H1 (cell line): ENCODE results near the gene SHLD2. TPM values are rescaled to one million over a fixed set of nuclear protein-coding genes. Genes with fewer than 3 reads are reported as not detected.
"Not testable (repeated sequence)": the region's sequence is repeated elsewhere in the genome, so short reads cannot be mapped to it uniquely, and the experiment has no call there.

Experiments used
- CTCF ChIA-PET: fragments of 300-600 bp; sonication (Branson Sonifier 250); formaldehyde crosslinking; loops from one replicate; lab custom pipeline; 2021; ENCODE audit not compliant: partially characterized antibody; lab: Charles Lee
- POLR2A ChIA-PET: fragments of 300-600 bp; sonication (Branson Sonifier 250); formaldehyde crosslinking; loops from one replicate; lab custom pipeline; 2021; ENCODE audit warnings: inconsistent platforms; ENCODE audit not compliant: partially characterized antibody; lab: Charles Lee
- DNase-seq, 2 experiments: peaks; one replicate each; pipeline versions ENCODE4 v3.0.0 to v3.0.0-alpha.2; 2010 to 2022; ENCODE audit warnings: low spot score in 2 of 2, low read depth in 1 of 2, mixed read lengths in 1 of 2
- FAIRE-seq: peaks from 2 replicates; lab custom pipeline; 2011; peaks lifted over from hg19 to GRCh38; lab: Jason Lieb, UNC
- H2AFZ ChIP-seq: 2 replicates; pipeline ENCODE4 v1.8.1; 2012; ENCODE audit warnings: low read length, inconsistent platforms
- H2AK5ac ChIP-seq: 2 replicates; pipeline ENCODE4 v1.6.1; 2013; ENCODE audit warnings: low read depth, low read length
- H2BK120ac ChIP-seq: replicated peaks from 2 replicates; pipeline ENCODE3; 2013; ENCODE audit warnings: low read depth, low read length, inconsistent platforms
- H2BK12ac ChIP-seq: 2 replicates; pipeline ENCODE4 v1.6.1; 2013; ENCODE audit warnings: low read depth, low read length
- H2BK15ac ChIP-seq: 2 replicates; pipeline ENCODE4 v1.6.1; 2013; ENCODE audit warnings: low read length
- H2BK20ac ChIP-seq: 2 replicates; pipeline ENCODE4 v1.6.1; 2013; ENCODE audit warnings: low read length
- H2BK5ac ChIP-seq: 2 replicates; pipeline ENCODE4 v1.6.1; 2013; ENCODE audit warnings: low read depth, low read length
- H3K14ac ChIP-seq: 2 replicates; pipeline ENCODE4 v1.6.1; 2013; ENCODE audit warnings: inconsistent platforms; ENCODE audit not compliant: insufficient read length
- H3K18ac ChIP-seq: 2 replicates; pipeline ENCODE4 v1.6.1; 2013; ENCODE audit warnings: low read length; ENCODE audit errors: extremely low read depth
- H3K23ac ChIP-seq: 2 replicates; pipeline ENCODE4 v1.6.1; 2013; ENCODE audit warnings: inconsistent platforms; ENCODE audit not compliant: insufficient read length
- H3K23me2 ChIP-seq: 2 replicates; pipeline ENCODE4 v1.6.1; 2013; ENCODE audit warnings: low read depth, low read length
- H3K27ac ChIP-seq: 2 replicates; pipeline ENCODE4 v1.6.1; 2011; ENCODE audit warnings: low read depth, low read length, inconsistent platforms
- H3K27me3 ChIP-seq, 4 experiments: replicated peaks in 1 of 4; 1 replicate in 1 of 4; 2 replicates in 3 of 4; pipeline versions ENCODE4 v1.6.1 to v1.8.1; 2011 to 2013; ENCODE audit warnings: low read length in 3 of 4, mild to moderate bottlenecking in 3 of 4, inconsistent platforms in 2 of 4, mixed read lengths in 2 of 4, moderate library complexity in 1 of 4; ENCODE audit not compliant: control insufficient read depth in 3 of 4, insufficient read depth in 3 of 4; ENCODE audit errors: extremely low read depth in 1 of 4
- H3K36me3 ChIP-seq, 4 experiments: 2 replicates each; pipeline versions ENCODE4 v1.6.1 to v1.8.1; 2011 to 2013; ENCODE audit warnings: mild to moderate bottlenecking in 4 of 4, low read length in 3 of 4, moderate library complexity in 2 of 4, control low read depth in 1 of 4, inconsistent platforms in 1 of 4; ENCODE audit not compliant: insufficient read depth in 4 of 4, control insufficient read depth in 2 of 4
- H3K4ac ChIP-seq: replicated peaks from 2 replicates; pipeline ENCODE3; 2013; ENCODE audit warnings: low read length, low read depth, mixed read lengths, inconsistent platforms; ENCODE audit not compliant: insufficient read length
- H3K4me1 ChIP-seq, 4 experiments: replicated peaks in 1 of 4; 1 replicate in 1 of 4; 2 replicates in 3 of 4; pipeline versions ENCODE4 v1.6.1 to v1.8.1; 2011 to 2013; ENCODE audit warnings: low read length in 3 of 4, inconsistent platforms in 2 of 4, mixed read lengths in 1 of 4; ENCODE audit not compliant: insufficient read depth in 4 of 4, control insufficient read depth in 3 of 4
- H3K4me2 ChIP-seq, 2 experiments: 2 replicates each; pipeline versions ENCODE4 v1.6.1 to v1.8.1; 2011 to 2013; ENCODE audit warnings: low read depth in 2 of 2, low read length in 2 of 2, control low read depth in 1 of 2, inconsistent platforms in 1 of 2, mild to moderate bottlenecking in 1 of 2; ENCODE audit not compliant: insufficient read depth in 1 of 2
- H3K4me3 ChIP-seq, 4 experiments: fragments of 200-600, 300-600 bp in 1 of 4; sonication (generic), shearing (Covaris generic), sonication (Bioruptor Twin) in 1 of 4; 2 replicates each; pipeline versions ENCODE4 v1.5.1 to v1.8.1; 2011 to 2016; ENCODE audit warnings: low read length in 4 of 4, low read depth in 3 of 4, control low read depth in 2 of 4, inconsistent platforms in 2 of 4, mild to moderate bottlenecking in 2 of 4, mixed read lengths in 1 of 4, moderate library complexity in 1 of 4; ENCODE audit not compliant: insufficient read depth in 2 of 4; ENCODE audit errors: extremely low read depth in 1 of 4
- H3K56ac ChIP-seq: replicated peaks from 2 replicates; pipeline ENCODE3; 2013; ENCODE audit warnings: low read depth, mild to moderate bottlenecking, mixed read lengths, low read length, inconsistent platforms; ENCODE audit not compliant: insufficient read length
- H3K79me1 ChIP-seq: 2 replicates; pipeline ENCODE4 v1.6.1; 2013; ENCODE audit warnings: low read depth, low read length, control low read depth
- H3K79me2 ChIP-seq, 2 experiments: 2 replicates each; pipeline versions ENCODE4 v1.6.1 to v1.8.1; 2012 to 2013; ENCODE audit warnings: low read length in 2 of 2, mild to moderate bottlenecking in 2 of 2, inconsistent platforms in 1 of 2; ENCODE audit not compliant: insufficient read depth in 2 of 2, control insufficient read depth in 1 of 2
- H3K9ac ChIP-seq, 4 experiments: replicated peaks in 1 of 4; 1 replicate in 1 of 4; 2 replicates in 3 of 4; pipeline versions ENCODE4 v1.6.1 to v1.8.1; 2011 to 2013; ENCODE audit warnings: low read depth in 3 of 4, low read length in 3 of 4, control low read depth in 2 of 4, mild to moderate bottlenecking in 2 of 4, moderate library complexity in 2 of 4, inconsistent platforms in 1 of 4; ENCODE audit errors: extremely low read depth in 1 of 4
- H3K9me3 ChIP-seq, 2 experiments: 2 replicates each; pipeline versions ENCODE4 v1.6.1 to v1.8.1; 2012 to 2013; ENCODE audit warnings: mild to moderate bottlenecking in 2 of 2, moderate library complexity in 2 of 2, control low read depth in 1 of 2, inconsistent platforms in 1 of 2, low read depth in 1 of 2, low read length in 1 of 2, mixed read lengths in 1 of 2; ENCODE audit not compliant: insufficient read depth in 2 of 2
- H4K20me1 ChIP-seq, 2 experiments: replicated peaks in 1 of 2; 2 replicates each; pipeline versions ENCODE3 to v1.8.1; 2011 to 2013; ENCODE audit warnings: inconsistent platforms in 2 of 2, low read length in 2 of 2, mild to moderate bottlenecking in 1 of 2; ENCODE audit not compliant: insufficient read depth in 2 of 2, control insufficient read depth in 1 of 2
- H4K5ac ChIP-seq: 2 replicates; pipeline ENCODE4 v1.6.1; 2013; ENCODE audit warnings: low read length, low read depth, mixed read lengths, inconsistent platforms; ENCODE audit not compliant: insufficient read length
- H4K8ac ChIP-seq: 2 replicates; pipeline ENCODE4 v1.8.0; 2013; ENCODE audit warnings: mild to moderate bottlenecking, moderate library complexity, low read length, inconsistent platforms; ENCODE audit not compliant: insufficient read depth; ENCODE audit errors: extremely low read depth
- H4K91ac ChIP-seq: replicated peaks from 2 replicates; pipeline ENCODE3; 2013; ENCODE audit warnings: low read length, mixed read lengths, inconsistent platforms; ENCODE audit not compliant: insufficient read length
- WGBS, 2 experiments: shearing (Covaris generic) in 1 of 2; methylation state at CpG; one replicate each; pipeline versions ENCODE4 v1.1.6 to v1.1.7; 2013 to 2015; ENCODE audit warnings: low lambda C conversion rate in 2 of 2, mixed read lengths in 2 of 2, inconsistent platforms in 1 of 2, low coverage in 1 of 2, missing lambda C conversion rate in 1 of 2; ENCODE audit not compliant: insufficient replicate concordance in 2 of 2, insufficient coverage in 1 of 2, insufficient read length in 1 of 2; ENCODE audit errors: extremely low coverage in 1 of 2, missing lambda C conversion rate in 1 of 2; 5-methylcytosine and 5-hydroxymethylcytosine counted together
- polyA plus RNA-seq, 7 experiments: library from polyadenylated mRNA; depleted of rRNA in 3 of 7; stranded (reverse) in 5 of 7; unstranded in 2 of 7; fragments of >200 nt in 5 of 7; fragments of 200-250 nt in 2 of 7; gene quantifications; 1 replicate in 5 of 7; 2 replicates in 1 of 7; 4 replicates in 1 of 7; pipeline versions ENCODE4 v1.2.1 to v1.2.3, GENCODE V29; 2011 to 2013; ENCODE audit warnings: missing spikeins in 2 of 7, mixed read lengths in 2 of 7
- total RNA-seq: library from RNA; stranded (reverse); fragmentation: NEBNext Ultra II Directional; extraction: Animal tissue kit (Norgen Biotek cat#: 25700); gene quantifications from 2 replicates; pipeline ENCODE4 v1.2.1, GENCODE V29; 2021

SHLD2 gene
- total and polyA plus RNA-seq, 2 of the 8 experiments (the other 6 are each of a cell fraction or from before 2014, with no cell fraction given), result 7.9 to 32.4 TPM

GRCh38 chr10:87133936-87134335 is 38.9 kb downstream of the SHLD2 start:
- H2BK5ac ChIP-seq, H3K56ac ChIP-seq, H3K27ac ChIP-seq, H3K4me3 ChIP-seq, H4K5ac ChIP-seq, CTCF ChIA-PET, H3K4me1 ChIP-seq, H3K9me3 ChIP-seq, H3K4me2 ChIP-seq, H3K18ac ChIP-seq, H4K20me1 ChIP-seq, H2AK5ac ChIP-seq, H3K9ac ChIP-seq, H3K23ac ChIP-seq, POLR2A ChIA-PET, H4K91ac ChIP-seq, H3K79me2 ChIP-seq, H2BK12ac ChIP-seq, DNase-seq, H3K23me2 ChIP-seq, H2AFZ ChIP-seq, H3K79me1 ChIP-seq, H2BK120ac ChIP-seq, H3K4ac ChIP-seq, H3K36me3 ChIP-seq, H3K27me3 ChIP-seq, H4K8ac ChIP-seq, H2BK15ac ChIP-seq, FAIRE-seq, H3K14ac ChIP-seq, H2BK20ac ChIP-seq: not testable (repeated sequence)
- 84% methylated on average over 2 of the region's 2 CpGs; no CpG with 5 or more reads in 1 of the 2 experiments for WGBS, 2 experiments

- H4K91ac ChIP-seq, H2BK5ac ChIP-seq, H3K18ac ChIP-seq, H3K79me2 ChIP-seq, H3K4me3 ChIP-seq, H3K9me3 ChIP-seq, H4K5ac ChIP-seq, H2AFZ ChIP-seq, H2BK20ac ChIP-seq, H3K4me2 ChIP-seq, DNase-seq, H2BK15ac ChIP-seq, H3K14ac ChIP-seq, H3K4me1 ChIP-seq, H3K27ac ChIP-seq, H2AK5ac ChIP-seq, H3K79me1 ChIP-seq, H3K36me3 ChIP-seq, POLR2A ChIA-PET, H3K9ac ChIP-seq, H3K4ac ChIP-seq, H4K8ac ChIP-seq, H4K20me1 ChIP-seq, H2BK120ac ChIP-seq, FAIRE-seq, H3K27me3 ChIP-seq, H3K23me2 ChIP-seq, H3K56ac ChIP-seq, H3K23ac ChIP-seq, H2BK12ac ChIP-seq: not testable (repeated sequence)
- CTCF ChIA-PET, result interaction anchor here (0.6 to 1.0 kb wide), 2 partner anchors 195 to 743 kb away, joined by 3 read pairs; no protein-coding TSS in a partner anchor
- WGBS, 2 experiments, result 94% methylated on average over 2 of the region's 2 CpGs; no CpG with 5 or more reads in 1 of the 2 experiments
These were observed 39.4 kb downstream of the SHLD2 start for GRCh38 chr10:87134440-87134839.
